Stimulated activated CD8-positive, alpha-beta memory T cell treated with anti-CD3 and anti-CD28 coated beads, Interleukin-15, amount 100 ng/mL, for 4 hours (primary cell): ENCODE results near the gene FRMD8.

Source experiments
- DNase-seq, 2 donors: peaks; one replicate each; pipeline ENCODE4 v3.0.0-alpha.2; 2020; ENCODE audit warnings: low read depth in 2 of 2

The FRMD8 gene

DNA sequence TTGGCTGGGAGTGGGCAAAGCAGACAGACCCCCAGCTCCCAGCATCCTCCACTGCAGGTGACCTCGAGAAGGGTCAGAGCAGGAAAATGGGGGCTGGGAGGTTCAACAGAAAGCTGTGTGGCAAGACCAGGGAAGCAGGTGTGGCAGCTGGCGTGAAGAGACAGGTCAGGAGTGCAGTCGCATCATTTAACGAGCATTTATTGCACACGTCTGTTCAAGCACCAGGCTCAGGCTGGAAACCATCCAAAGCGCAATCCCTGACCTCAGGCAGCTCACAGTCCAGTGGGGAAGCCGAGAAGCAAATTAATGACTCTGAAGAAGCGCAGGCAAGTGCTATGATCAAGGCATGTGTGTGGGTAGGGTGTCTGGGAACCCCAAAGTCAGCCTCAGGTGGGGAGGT, 11.4 kb upstream of the FRMD8 start:
- no peak for DNase-seq

GRCh38 chr11:65376138-65376713, 10.2 kb upstream of the FRMD8 start:
- no peak for DNase-seq

DNA sequence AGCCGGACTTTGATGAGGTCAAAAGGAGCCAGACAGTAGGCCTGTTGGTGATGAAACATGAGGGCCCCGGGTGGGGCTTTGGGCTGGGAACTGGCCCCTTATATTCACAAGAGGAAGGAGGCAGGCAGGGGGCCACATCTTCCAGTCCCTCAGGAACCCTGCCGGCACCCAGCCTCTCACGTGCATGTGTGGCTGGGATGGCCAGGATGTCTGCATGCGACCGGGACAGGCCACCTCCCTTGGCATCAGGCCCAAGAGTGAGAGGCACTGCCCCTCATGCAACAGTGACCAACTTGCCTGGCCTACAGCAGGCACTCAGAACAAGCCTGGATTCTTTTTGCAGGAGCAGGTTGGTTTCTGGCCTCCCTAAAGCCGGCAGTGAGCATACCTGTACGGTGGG, 9.4 kb upstream of the FRMD8 start:
- DNase-seq = no peak

DNA sequence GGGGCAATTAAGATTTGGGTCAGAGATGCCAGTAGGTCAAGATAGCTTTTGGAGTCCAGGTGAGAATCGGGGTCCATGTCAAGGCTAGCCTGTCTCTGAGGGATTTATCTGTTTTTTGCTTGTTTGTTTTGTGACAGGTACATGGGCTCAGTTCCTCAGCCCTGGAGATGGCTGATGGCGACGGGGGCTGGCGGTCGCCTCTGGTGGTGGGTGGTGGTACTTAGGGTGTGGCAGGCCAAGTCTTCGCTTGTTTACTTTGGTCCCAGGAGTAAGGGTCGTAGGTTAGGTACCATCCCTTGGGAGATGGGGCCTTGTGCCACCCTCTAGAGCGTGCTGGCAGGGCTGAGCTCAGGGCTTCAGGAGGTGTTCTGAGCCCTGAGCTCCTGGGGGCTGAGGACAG, 8.7 kb upstream of the FRMD8 start:
- DNase-seq = no peak

DNA sequence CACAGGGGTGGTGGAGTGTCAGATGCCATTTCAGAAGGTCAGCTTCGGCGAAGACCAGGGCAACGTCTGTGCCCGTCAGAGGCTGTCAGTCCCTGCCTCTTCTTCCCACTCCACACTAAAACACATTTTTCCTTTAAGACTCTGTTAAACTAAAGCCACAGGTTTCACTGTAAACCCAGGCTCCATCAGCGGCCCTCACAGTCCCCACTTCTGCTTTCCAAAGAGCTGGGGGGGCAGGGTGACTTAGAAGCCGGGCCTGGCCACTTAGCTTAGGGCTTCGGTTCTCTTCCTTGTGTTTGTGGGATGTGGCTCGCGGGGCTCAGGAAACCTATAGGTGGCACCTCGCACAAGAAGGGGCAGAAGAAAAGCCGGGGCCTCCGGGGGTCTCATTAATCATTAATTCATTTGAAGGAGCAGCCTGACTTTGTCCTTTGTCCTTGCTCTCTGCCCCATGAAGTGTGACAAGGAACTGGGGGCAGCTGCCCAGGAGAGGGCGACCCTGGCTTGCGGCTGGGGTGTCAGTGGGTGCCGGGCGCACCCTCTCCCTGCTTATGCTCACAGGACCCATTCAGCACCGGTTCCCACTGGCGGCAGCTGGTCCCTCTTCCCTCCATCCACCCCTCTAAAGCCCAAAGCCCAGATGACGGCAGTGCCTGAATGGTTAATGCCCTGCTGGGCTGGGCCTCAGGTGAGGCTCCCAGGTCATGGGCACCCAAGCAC, 8.1 kb upstream of the FRMD8 start:
- DNase-seq = no peak

- no peak for DNase-seq
Measured at GRCh38 chr11:65378928-65379638, 7.4 kb upstream of the FRMD8 start.

- DNase-seq = no peak
Measured at GRCh38 chr11:65379698-65380459, 6.6 kb upstream of the FRMD8 start.

DNA sequence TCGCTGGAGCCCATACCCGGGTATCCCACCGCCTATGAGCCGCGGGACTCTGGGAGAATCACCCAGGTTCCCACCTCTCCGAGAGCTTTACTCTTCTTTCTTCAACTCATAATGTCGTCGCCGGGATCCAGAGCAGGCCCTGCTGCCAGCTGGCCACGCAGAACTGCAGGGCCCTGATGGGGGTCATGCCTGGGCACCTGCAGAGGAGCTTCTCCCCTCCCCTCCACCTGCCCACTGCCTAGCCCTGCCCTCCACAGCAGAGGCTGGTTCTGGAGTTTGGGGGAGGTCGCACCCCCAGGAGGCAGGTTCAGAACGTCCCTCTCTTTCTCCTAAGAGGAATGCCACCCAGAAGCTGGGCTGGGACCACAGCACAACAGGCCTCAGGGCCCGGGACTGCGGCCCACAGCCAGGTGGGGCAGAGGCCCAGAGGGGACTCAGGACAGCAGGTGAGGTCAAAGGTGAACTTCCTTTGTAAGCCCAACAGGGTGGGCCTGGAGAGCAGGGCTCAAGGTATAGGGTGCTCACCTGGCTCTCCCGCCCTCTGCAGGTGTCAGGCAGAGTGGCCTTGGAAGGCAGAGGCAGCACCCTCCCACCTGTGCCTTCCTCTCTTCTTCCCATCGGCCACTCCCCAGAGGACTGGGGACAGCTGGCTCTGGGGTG, 5.8 kb upstream of the FRMD8 start:
- no peak for DNase-seq

DNA sequence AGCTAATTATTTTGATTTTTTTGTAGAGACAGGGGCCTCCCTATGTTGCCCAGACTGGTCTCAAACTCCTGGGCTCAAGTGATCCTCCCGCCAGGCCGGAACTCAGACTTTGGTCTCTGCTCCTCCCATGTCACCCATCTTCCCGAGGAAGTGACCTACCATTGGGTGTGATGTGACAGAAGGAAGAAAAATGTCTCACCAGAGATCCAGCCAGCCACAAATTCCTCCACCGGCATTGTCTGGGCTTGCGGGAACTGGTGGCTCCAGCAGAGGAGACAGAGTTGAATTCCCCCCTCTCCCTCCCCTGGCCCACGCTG, 4.8 kb upstream of the FRMD8 start:
- DNase-seq = no peak

- DNase-seq = peak; percentile 85 to 89
Measured at GRCh38 chr11:65382033-65382803, 4.2 kb upstream of the FRMD8 start, which contains the start of gene SLC25A45. Gene SLC25A45, minus strand, starts transcription at chr11:65382646. Its CDS starts 695 bp downstream, at chr11:65381951.

- DNase-seq = no peak
Measured at GRCh38 chr11:65382804-65383368, 3.6 kb upstream of the FRMD8 start.

DNA sequence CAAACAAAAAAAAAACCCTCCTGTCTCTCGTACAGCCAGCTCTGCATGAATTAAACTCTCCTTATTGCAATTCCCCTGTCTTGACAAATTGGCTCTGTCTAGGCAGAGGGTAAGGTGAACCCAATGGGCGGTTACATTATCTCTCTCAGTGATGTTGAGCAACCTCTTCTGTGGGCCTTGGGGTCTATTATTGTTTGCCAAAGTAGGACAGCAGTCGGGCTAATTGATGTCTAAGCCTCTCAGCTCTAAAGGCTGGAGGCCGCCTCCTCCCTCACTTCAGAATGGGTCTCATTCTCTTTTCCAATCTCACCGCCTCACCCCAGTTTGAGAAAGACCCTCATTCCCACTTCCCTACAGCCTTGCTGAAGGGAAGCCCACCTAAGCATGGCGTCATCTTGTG, 2.7 kb upstream of the FRMD8 start:
- no peak for DNase-seq

GRCh38 chr11:65384301-65384889, 2.0 kb upstream of the FRMD8 start:
- DNase-seq = no peak

DNA sequence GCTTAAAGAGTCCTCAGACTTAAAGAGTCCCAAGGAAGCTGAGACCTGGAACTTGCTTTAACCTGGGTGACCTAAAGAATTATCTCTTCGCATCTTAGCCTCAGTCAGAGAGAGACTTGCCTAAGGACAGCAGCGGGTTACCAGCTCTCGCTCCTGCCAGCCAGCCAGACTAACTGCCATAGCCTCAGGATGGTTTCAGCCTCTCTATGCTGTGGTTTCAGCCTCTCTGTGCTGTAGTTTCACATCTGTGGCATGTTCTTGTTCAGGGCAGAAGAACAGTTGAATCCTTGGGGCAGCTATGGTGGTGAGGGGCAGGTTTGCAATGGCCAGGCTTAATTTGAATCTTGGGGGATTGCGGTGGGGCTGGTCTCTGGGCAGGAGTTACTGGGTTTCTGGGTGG, 2.3 kb downstream of the FRMD8 start:
- no peak for DNase-seq

DNA sequence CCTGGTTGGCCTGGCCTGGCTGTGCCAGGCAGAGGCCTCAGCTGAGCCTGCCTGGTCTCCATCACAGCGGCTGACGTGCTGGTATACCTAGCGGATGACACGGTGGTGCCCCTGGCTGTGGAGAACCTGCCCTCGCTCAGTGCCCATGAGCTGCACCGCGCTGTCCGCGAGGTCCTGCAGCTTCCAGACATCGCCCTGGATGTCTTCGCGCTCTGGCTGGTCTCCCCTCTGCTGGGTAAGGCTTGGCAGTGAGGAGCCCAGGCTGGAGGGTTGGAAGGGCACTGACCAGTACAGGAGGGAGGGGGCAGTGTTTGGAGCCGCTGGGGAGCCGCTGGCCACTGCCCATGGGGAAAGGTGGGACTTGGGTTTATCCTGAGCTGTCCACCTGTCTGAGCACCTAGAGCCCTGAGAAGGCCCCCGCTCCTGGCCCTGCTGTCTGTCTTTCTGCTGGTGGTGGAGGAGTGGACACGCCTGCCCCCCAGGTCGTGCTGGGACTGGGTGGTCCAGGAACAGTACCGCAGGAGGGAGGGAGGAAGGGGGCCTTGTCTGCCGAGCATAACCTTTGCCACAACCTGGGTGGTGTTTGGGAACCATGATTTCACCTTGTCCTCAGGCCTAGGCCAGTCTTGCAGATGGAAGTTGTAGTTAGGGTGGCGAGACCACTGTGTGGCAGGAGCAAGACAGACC, 3.0 kb downstream of the FRMD8 start:
- DNase-seq = no peak

GRCh38 chr11:65390099-65390941, 3.9 kb downstream of the FRMD8 start:
- DNase-seq = no peak

GRCh38 chr11:65390996-65391395, 4.6 kb downstream of the FRMD8 start:
- no peak for DNase-seq

- no peak for DNase-seq
Measured at GRCh38 chr11:65392186-65392829, 5.9 kb downstream of the FRMD8 start.
